GM21529 (cell line): ENCODE measurements around the gene ITIH1.

Experiments
- ATAC-seq: cut with Tn5 transposase; IDR thresholded peaks from one replicate; pipeline ENCODE4 v1.9.1; 2021; ENCODE audit not compliant: unreplicated experiment

ITIH1 gene

DNA sequence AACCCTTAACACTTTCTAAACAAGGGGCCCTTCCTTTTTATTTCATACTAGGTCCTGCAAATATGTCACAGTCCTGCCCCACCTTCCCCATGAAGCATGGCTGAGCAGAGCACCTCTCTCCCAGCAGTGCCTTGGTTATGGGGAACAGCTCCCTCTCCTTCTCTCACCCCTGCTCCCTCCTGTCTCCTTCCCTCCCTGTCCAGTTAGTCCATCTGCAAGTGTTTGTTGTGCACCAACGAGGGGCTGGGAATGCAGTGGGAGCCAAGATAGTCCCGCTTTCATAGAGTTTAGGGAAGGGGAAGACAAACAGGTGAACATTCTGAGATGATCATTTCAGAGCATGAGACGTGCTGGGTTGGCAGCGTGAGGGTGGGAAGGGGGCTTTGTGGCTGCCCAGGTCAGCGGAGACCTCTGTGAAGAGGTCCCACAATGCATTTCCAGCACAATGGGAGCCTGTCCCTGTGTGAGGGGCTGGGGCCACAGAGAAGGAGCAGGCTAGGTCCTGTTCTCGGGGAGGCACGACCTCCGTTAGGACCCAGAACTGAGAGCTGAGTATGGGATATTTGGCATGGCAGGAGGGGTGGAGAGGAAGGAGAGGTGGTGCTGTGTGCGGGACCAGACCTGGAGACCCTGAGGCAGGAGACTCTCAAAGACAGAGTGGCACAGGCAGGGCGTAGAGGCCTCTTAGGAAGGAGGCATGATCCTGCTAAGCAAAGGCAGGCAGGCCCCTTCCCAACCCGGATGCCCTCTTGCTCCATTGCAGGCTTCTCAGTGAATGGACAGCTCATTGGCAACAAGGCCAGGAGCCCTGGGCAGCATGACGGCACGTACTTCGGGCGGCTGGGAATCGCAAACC, 11.7 kb downstream of the ITIH1 start:
- ATAC-seq = no peak

DNA sequence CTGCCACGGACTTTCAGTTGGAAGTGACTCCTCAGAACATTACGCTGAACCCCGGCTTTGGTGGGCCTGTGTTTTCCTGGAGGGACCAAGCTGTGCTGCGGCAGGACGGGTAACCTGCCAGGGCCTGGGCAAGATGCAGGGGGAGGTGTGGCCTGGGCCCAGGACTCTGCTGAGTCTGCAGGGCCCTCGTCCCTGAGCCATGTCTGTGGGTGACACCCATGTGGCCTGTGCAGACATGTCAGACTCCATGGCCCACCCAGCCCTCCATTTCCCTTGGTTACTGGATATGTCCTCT, 12.3 kb downstream of the ITIH1 start:
- no peak for ATAC-seq

DNA sequence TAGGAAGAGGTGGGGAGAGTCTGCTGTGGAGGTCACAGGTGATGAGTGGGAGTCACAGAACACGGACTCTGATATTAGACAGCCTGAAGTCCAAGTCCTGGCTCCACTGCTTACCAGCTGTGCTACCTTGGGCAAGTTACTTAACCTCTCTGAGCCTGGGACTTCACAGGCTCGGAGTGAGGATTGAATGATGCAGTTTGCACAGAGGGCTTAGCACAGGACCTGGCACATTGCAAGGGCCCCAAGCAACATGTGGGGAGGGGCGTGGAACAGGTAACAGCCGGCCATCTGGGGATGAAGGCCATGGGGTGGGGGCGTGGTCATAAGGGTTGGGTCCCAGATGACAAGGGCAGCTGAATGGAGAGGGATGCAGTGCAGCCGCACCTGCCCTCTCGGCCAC, 12.9 kb downstream of the ITIH1 start:
- ATAC-seq = no peak

DNA sequence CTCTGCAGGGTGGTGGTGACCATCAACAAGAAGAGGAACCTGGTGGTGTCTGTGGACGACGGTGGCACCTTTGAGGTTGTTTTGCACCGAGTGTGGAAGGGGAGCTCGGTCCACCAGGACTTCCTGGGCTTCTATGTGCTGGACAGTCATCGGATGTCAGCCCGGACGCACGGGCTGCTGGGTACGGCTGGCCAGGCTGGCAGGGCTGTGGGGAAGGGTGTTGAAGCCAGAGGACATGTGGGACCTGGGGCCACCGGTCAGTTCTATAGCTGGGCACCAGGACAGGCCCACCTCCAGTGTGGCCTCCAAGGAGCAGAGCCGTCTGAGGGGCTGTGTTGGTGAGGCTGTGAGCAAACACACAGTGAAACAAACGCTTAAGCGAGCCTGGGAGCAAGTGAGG, 13.3 kb downstream of the ITIH1 start:
- no peak for ATAC-seq

DNA sequence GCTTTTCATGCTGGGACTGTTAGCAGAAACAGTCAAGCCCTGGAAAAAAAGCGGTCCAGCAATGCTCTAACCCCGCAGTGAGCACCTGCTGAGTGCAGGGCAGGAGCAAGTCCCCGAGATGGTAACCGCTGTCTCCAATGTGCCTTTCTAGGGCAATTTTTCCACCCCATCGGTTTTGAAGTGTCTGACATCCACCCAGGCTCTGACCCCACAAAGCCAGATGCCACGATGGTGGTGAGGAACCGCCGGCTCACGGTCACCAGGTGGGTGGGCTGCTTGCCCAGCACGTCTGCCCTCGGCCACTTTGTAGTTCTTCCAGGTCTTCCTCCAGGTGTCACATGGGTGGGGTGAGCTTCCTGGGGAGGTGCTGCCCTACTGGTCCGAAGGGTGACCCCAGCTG, 14.0 kb downstream of the ITIH1 start:
- no peak for ATAC-seq

DNA sequence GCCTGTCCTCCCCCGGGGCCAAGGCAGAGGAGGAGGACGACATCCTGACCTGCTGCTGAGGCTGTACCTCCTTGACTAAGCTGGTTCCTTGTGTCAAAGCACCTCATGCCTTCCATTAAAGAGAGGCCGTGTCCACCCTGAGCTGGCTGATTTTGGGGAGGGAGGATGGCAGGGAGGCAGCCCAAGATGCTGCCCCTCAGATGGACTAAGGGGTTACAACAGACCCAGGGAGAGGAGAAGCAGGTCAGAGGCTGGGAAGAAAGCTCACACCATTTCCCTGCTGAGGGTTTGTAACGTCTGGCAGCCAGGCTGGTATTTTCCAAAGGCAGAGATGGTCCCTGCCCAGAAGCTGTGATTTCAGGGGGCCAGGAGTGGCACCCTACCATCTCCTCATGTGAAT, 14.5 kb downstream of the ITIH1 start:
- ATAC-seq = no peak

DNA sequence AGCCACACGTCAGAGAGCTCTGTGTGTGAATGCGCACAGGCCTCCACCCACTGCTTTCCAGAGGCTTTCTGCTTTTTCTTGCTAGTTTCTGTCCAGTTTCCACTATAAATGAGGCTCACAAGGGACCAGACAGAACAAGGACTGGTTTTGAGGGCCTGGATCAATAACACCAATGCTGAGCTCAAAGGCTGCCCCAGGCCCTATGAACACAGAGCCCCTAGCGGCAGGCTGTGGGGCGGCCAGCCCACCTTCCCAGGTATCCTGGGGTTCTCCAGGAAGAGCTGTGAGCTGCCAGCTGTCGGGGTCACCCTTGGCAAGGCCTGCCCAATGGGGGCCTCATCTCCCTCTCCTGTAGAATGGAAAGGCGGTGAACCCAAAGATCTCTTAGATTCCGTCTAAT, 15.0 kb downstream of the ITIH1 start:
- ATAC-seq = no peak

DNA sequence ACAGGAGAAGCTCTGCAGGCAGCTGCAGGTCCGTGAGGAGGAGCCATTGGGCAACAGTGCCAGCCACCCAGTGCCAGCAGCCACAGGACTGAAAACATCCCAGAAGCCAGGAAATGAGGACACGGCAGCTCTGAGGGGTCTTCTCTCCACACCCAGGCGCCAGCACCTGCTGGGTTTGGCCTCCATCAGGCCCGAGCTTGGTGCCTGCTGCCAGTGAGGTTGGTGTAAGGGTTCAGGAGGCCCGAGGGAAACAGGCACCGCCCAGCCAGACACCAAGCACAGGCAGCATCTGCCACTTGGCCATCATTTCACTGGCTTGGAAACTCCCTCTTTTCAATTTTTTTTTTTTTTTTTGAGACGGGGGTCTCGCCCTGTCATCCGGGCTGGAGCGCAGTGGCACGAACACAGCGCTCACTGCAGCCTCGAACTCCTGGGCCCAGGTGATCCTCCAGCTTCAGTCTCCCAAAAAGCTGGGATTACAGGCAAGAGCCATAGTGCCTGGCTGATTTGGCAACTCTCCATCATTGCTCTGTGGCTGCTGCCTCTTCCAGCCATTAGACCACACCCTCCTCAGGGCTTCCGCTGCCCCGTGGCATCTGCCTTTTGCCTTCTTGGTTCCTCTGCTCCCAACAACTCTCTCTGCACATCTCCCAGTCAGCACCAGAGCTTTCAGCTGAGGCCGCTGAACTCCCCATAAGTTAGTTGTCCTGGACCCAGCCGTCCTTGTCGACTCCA, 15.7 kb downstream of the ITIH1 start:
- ATAC-seq = no peak

DNA sequence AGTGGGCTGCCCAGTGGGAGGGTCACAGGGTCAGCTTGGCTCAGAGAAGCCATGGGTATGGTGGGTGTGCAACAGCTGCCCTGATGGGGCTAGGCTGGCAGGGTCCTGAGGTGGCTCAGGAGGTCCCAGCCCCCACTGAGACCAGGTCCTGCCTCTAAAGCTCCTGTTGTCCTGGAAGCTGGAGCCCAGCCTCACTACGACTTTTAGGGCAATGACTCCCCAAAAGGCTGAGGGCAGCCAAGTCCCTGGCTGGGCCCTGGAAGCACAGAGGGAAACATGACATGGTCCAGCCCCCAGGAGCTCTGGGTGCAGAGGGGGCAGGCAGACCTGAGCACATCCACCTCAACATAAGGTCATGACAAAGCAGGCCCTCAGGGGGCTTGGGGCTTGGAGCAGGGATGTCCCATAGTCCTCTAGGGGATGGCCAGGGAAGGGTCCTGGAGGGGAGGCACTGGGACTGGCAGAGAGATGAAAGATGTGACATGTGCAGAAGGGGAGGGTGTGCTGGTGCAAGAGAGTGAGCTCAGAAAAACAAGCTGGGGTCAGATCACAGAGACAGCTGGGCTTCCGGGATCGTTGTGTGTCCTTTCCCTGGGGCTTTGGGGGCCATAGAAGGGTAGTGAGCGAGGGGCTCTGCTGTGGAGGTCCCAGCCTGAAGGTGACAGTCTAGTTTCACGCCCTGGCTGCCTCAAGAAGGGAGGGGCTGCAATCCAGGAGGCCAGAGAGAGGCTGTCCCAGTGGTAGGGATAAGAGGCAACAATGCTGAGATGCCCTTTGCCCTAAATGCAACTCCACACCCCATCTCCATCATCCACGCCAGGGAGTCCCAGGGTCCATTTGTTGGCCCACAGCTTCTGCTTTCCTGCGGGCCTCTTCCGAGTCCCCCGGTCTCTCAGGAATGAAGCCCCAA, 16.6 kb downstream of the ITIH1 start:
- no peak for ATAC-seq

DNA sequence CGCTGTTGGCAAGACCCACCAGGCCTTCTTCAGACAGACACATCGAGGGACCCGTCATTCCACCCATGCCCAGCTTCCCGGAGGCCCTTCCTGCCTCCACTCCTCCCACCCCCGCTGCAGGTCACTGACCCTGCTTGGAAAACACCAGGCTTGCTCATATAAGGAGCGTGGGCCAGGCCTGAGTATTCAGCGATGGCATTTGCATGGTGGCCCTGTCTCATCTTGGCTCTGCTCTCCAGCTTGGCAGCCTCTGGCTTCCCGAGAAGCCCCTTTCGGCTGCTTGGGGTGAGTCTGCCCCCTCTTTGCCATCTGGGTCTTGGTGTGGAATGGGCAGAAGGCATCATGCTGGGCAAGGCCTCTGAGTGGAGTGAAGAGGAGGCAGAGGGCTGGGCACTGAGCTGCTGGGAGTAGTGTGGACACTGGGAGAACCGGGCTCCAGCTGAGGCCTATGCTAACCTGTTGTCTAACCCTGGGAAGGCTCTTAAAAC, 17.3 kb downstream of the ITIH1 start, which contains the start of gene ITIH3:
TSS of gene ITIH3 (plus strand) at position 185 of the 488 bp plus-strand sequence. CDS start at position 193, 8 bp downstream.
- ATAC-seq = no peak

DNA sequence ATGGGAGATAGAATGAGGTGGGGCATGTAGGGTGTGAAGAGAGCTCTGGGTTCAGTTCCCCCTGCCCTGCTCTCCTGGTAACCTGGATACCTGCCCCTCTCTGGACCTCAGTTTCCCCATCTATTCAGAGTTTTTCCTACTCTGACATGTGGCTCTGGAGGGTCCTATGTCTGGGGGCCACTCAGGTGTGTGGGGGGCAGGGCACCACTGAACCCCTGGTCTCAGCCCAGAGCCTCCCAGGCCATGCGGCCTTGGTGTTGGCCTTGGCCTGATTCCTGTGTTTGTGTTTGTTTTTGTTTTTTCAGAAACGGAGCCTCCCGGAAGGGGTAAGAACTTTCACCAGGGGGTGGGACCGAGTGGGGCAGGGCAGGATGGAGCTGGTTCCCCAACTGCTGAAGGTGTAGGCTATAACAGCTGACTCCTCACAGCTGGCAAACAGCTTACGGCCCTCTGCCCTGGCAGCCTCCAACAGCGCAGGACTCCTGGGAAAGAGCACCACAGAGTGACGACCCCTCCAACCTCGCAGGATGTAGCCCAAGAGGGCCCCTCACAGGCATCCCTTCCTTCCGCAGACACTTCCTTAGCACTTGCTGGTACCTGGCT, 18.0 kb downstream of the ITIH1 start:
- ATAC-seq = no peak

DNA sequence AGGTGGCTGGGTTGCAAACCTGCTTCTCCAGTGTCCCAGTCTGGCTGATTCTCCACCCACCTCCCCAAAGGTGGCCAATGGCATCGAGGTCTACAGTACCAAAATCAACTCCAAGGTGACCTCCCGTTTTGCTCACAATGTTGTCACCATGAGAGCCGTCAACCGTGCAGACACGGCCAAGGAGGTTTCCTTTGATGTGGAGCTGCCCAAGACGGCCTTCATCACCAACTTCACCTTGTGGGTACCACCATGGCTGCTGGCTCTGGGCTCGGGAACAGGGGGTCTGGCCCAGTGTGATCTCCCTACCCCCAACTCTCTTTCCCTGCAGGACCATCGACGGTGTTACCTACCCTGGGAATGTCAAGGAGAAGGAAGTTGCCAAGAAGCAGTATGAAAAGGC, 19.0 kb downstream of the ITIH1 start:
- no peak for ATAC-seq

DNA sequence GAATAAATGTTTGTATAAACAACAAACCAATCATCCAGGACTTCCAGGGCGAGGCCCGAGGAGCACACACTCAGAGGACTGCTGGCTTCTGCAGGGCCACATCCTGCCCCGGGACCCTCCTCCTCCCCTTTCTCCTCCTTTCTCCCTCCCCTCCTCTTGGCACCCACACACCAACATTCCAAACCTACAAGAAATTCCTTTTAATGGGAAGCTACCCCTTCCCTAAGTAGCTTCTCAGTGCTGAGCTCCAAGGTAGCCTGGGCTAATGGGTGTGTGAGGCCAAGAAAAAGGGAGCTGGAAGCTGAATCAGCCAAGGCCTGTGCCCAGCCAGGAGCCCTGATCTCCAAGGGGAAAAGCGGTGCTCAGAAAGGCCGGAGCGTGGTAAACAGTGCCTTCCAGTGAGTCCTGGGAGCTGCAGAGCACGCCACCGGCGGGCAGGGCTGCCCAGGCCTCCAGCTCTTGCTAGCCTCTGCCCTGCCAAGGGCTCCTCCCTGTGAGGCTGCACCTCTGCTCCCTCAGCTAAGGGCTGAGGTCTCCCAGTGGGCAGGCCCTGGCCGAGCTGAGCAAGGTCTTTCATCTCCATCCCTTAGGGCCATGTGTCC, 21.1 kb downstream of the ITIH1 start:
- no peak for ATAC-seq

DNA sequence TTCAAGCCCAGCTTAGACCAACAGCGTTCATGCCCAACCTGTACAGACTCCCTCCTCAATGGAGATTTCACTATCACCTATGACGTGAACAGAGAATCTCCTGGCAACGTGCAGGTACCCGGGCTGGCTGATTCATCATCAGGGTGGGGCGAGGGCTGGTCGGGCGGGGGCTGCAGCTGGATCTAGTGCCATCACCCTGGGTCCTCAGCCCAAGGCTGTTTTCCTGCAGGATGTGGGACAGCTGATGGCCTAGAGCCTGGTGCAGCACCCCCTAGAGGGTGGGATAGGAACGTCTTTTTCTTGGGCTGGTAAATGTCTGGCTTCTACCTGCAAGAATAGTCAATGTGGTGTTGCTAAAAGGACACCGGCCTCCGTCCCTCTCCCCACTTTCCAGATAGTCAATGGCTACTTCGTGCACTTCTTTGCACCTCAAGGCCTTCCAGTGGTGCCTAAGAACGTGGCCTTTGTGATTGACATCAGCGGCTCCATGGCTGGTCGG, 21.6 kb downstream of the ITIH1 start:
- no peak for ATAC-seq

DNA sequence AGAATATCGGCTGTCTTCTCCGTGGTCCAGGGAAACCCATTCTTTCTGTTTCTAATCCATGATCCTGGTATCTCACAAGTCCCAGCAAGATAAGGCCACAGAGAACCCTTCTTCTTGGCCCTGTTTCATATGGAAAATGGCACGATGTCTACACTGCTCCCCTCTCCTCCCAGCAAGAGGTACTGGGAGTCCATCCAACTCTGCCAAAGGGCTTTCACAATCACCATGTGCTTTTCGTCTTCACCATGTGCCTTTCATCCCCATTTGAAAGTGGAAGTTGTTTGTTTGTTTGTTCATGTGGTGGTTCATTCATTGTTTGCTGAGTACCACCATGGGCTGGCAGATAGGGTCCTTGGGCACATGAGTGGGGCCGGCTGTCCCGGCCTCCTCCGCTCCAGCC, 22.7 kb downstream of the ITIH1 start:
- no peak for ATAC-seq

DNA sequence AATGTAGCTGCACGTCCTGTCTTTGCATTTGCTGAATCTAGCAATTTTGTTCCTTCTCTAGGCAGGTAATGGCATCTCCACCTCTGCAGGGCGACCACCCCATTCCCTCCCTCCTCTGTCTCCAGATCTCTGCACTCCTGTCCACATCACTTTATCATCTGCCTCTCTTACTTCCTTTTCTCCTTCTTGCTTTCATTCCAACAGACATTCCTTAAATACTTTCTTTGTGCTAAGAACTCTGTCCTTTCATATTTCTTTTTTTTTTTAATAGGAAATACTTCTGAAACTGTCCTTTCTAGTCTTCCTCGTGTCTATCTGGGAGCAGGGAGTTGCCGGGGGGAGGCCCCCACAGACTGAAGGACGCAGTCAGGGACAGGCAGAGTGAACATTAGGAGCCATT, 24.4 kb downstream of the ITIH1 start:
- no peak for ATAC-seq

DNA sequence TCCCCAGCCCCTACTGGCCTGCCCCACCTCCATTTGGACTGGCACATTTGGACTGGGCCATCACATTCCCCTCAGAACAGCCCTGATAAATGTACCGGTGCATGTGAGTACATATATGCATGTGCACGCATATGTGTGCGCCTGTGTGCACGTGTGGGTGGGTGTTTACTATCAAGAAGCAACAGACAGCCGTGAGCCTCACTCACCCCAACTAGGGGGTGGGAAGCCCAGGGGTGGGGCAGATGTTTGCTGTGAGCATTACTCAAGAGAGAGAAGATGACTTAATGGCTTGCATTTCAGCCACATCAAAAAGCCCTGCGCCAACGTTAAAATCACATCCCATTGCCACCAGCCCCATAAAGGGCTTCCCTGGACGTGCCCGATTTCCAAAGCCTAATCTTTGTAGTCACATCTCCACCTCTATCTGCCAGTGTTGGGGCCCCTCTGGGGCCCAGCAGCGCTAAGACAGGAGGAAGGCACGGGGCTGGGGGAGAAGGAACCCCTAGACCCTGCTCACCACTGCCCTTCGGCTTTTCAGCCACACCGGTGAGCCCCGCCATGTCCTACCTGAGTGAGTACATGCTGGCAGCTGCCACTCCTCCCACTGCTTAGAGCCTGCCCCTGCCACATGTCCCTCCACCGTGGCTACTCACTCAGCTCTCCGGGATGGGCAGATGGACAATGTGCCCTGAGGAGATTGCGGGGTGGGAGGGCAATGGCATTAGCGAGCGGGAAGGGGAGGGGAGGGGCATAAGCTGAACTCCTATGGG, 28.1 kb downstream of the ITIH1 start:
- ATAC-seq = no peak

DNA sequence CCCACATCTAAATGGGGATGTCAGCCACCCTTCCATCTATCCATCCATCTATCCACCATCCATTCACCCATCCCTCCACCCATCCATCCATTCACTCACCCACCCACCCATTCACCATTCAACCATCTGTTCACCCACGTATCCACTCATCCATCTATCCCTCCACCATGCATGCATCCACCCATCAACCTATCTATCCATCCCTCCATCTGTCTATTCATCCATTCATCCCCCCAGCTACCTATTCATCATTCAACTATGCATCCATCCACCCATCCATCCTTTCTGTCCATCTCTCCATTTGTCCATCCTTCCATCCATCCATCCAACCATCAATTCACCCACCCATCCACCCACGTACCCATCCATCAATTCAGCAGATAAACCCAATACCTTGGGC, 31.8 kb downstream of the ITIH1 start:
- ATAC-seq = no peak

DNA sequence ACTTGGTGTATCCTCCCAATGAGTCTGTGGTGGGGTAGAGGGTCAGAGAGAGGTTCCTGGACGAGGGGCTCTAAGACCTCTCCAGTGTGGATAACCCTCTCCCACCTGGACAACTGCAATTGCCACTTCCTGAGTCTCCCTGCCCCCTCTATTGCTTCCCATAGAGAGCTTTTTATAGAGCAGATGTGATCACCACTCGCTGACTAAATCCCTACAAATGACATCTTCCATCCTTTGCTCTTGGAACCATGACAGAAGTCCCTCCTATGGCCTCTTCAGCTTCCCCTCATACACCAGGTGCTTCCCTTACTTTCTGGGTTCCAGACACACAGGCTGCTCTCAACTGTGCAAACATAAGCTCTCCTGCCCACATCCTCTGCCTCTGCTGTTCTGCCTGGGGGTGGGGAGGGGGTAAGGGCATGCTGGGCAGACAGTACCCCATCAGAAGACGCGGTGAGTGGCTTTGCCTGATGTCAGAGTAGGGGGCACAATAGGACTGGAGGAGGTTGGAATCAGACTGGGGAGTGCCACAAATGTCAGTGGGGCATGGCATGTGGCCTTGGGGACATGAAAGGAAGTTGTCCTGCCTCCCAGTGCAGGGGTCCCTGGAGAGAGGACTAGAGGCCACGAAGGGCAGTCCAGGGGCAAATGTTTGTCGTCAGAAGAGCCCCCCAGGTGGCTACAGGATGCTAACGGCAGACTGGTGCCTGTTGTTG, 32.4 kb downstream of the ITIH1 start:
- ATAC-seq = no peak
